CMK (cell line): ENCODE results near the gene ACSM6.
A peak's percentile ranks its signal among the peaks of the same experiment; 100 is the strongest.

ENCODE experiments used
- DNase-seq: peaks from one replicate; pipeline ENCODE4 v3.0.0-alpha.2; 2010; ENCODE audit warnings: low read depth

The ACSM6 gene

DNA sequence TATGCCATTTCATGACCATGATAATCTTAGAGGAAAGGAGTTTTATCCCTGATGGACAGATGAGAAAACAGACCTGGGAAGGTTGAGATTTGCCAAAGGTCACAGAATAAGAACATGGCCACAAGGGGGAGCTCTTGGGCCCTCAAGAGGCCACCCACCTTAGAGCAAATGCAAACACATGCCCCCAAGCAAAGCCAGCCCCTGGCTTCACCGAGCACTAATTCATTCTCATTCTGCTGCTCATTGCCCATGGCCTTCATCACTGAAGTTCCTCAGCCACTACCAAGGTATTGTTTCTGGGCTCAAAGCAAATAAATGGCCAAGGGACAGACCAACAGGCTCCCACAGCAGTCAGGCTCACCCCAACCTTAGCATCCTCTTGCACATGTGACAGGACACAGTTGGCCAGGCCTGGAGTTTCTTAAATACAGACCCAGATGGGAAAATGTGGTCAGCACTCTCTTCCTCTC lies 52.6 kb downstream of the ACSM6 start:
- DNase-seq: peak; percentile 36

DNA sequence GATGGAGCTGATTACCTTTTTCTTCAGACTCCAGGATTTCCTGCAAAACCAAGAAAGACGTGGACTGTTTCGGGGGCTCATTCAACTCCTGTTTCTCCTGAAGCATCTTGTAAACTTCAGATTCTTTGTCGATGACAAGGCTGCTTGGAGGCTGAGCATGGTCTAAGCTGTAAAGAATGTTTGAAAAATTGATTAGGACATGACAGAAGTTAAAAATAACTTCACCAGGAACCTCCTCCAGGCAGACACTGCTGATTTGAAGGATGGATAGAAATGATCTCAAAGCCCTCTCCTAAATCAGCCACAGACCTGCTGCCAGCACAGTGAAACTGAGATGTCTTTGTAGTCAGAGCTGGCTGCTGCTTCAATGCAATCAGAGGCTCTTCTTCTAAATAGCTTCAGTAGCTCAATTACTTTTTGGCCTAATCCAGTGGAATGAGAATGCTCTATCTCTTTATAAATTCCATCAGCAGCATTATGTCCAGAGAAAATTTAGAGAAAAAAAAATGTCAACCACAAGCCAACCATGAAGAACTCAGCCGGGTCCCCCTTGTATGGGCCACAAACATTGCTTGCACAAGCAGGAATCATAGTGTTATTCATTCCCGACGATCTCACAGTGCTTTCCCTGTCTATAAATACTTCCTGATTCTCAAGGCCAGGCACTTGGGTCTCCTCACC lies 53.3 kb downstream of the ACSM6 start:
- no peak for DNase-seq

DNA sequence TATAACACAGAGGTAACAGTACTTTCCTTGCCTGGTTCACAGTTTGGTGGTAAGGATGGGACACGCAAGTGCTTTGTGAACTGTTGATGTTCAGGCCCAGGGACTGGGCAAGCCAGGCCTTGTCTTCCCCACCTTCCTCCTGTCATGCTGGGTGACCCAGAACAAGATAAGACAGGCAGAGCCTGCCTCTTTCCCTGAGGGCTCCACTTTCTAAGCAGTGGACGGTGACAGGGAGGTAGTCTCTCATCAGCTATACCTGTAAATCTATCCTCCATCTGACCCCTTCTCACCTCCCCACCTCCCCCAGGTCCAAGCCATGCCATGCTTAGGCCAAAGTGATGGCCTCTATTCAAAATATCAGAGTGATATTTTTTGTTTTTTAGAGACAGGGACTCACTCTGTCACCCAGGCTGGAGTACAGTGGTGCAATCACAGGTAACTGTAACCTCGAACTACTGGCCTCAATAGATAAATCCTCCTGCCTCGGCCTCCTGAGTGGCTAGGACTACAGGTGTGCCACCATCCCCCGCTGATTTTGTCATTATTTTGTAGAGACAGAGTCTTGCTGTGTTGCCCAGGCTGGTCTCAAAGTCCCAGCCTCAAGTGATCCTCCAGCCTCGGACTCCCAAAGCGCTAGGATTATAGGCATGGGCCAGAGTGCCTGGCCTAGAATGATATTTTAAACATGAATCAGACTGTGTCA lies 54.0 kb downstream of the ACSM6 start:
- no peak for DNase-seq

DNA sequence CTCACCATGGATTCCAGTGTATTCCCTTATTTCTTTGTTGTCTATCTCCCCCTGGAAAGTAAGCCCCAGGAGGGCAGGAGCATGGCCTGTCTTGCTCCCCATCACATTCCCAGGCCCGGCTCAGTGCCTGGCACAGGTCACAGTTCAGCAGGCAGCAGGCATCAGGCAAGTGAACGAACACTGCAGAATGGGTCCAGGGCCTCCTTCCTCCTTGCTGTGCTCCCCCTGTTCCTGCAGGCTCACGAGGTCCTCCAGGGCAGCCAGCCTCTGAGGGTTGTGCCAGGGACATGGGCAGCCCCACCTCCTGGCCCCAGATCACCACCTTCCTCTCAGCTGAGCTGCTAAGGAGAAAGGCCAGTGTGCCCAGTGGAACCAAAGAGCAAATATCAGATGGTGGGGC lies 55.0 kb downstream of the ACSM6 start:
- DNase-seq: no peak

DNA sequence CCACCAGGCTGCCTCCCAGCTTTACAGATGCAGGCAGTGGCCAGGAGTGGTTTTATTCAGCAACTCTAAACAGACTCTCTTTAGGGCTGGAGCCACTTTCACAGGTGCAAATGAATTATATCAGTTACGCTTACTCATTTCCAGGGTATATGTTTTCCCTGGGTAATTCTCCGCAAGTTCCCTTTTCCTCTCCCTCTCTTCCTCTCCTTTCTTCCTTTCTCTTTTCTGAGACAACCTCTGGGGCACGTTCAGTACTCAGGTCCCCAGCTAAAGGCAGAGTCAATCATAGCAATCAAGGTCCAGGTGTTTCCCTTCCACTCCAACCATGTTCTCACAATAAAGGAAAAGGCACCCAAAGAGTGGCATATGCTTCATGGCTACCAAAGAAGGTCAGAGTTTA lies 55.4 kb downstream of the ACSM6 start:
- DNase-seq: no peak

DNA sequence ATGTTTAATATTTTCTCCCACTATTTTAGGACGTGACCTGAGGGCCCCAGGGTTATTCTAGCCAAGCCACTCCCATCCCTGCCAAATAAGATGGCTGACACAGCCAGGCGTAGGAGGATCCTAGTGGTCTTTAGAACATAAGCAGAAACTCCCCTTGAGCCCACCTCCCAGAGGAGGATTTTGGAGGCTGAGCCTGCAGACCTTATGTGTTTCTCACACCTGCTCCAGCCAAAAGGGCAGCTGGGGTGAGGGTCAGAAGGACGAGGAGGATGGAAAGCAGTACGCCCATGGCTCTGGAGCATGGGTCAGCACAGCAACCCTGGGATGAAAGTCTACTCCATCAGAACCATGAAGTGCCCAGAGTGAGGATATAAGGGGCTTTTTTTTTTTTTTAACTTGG lies 56.8 kb downstream of the ACSM6 start:
- no peak for DNase-seq

DNA sequence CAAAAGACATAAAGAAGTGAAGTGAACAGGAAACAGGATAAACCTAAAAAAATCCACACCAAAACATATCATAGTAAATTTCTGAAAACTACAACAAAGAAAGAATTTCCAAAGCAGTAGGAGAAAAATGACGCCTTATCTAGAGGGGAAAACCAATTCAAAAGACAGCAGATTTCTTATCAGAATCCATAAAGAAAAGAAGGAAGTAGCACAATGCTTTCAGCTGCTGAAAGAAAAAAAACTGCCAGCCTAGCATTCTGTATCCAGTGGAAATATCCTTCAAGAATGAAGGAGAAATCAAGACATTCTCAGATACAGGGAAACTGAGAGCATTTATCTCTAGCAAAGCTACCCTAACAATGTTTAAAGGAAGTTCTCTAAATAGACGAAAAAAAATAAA lies 59.0 kb downstream of the ACSM6 start:
- no peak for DNase-seq

DNA sequence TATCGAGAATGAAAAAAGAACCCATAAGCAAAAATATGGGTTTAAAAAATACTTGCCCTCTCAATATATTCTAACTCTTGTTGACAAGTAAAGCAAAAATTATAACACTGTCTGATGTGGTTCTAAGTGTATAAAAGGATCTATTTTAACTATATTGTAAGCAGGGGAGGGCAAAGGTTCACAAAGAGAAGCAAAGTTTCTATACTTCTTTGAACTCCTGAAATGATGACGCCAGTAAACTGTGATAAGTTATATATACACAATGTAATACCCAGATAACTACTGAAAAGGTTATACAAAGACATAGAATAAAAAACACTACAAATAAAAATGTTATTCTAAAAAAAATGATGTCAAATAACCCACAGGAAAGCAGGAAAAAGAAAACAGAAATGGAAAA lies 59.6 kb downstream of the ACSM6 start:
- DNase-seq: no peak

DNA sequence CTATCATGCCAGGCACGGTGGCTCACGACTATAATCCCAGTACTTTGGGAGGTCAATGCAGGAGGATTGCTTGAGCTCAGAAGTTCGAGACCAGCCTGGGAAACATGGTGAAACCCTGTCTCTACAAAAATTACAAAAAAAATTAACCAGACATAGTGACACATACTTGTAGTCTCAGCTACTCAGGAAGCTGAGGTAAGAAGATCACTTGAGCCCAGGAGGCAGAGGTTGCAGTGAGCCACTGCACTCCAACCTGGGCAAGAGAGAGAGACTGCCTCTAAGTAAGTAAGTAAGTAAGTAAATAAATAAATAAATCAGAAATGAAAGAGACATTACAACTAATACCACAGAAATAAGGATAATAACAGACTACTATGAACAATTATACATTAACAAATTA lies 60.6 kb downstream of the ACSM6 start:
- no peak for DNase-seq

DNA sequence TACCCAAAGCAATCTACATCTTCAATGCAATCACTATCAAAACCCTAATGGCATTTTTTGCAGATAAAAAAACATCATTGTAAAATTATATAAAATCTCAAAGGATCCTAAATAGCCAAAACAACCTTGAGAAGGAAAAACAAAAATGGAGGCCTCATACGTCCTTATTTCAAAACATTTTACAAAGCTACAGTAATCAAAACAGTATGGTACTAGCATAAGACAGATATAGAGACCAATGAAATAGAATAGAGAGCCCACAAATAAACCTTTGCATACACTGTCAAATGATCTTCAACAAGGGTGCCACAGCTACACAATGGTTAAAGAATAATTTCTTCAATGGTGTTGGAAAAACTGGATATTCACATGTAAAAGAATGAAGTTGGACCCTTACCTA lies 62.2 kb downstream of the ACSM6 start:
- DNase-seq: no peak

DNA sequence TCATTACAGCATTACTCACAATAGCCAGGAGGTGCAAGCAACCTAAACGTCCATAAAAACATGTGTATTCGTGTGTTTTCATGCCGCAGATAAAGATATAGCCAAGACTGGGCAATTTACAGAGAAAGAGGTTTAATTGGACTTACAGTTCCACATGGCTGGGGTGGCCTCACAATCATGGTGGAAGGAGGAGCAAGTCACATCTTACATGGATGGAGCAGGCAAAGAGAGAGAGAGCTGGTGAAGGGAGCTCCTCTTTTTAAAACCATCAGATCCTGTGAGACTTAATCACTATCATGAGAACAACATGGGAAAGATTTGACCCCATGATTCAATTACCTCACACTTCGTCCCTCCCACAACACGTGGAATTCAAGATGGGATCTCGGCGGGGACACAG lies 63.8 kb downstream of the ACSM6 start:
- no peak for DNase-seq

DNA sequence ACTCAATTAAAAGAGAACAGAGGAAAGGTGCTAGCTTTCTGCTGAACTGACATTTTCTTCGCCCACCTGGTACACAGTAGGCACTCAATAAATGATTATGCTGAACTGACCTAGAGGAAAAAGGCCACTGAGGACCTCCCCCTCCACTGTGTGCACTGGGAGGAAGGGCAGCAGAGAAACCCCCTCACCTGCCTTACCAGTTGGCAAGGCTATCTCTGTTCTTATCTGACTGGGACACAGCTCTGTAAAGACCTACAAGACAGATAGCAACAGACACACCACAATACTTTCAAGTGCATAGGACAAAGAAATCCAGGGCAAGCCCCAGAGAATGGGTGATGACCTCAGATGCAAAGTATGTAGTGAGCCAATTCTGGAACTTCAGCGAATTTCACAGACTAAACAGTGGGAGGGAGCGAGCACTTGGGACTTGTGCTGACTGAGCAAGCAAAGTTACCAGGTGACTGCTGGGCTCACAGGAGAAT lies 66.4 kb downstream of the ACSM6 start:
- no peak for DNase-seq

DNA sequence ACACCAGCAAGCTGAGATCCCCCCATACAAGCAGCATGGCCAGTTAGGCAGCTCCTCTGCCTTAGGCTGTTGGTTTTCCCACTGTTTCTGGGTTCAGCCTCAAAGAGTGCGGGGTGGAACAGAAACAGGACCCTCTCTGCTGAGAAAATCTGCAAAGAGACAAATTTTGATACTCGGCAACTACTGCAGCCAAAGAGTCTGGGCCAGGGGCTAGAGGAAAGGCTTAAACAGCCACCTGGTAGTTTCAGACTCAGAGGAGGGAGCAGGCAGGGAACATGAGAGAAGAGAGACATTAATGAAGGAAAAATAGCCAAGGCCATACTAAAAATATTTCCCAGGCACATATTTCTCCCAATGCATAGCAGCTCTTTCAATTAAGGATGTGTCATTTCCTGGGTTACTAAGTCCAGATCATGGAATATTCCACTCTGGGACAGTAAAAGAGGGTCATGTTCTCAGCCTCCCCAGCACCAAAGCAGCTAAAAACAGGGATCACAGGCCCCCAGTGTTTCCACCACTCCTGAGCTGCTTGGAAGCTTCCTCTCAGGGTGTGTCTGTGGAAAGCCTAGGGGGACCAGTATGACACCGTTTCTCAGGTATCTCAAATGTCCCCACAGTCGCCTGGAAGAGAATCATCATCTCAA lies 67.0 kb downstream of the ACSM6 start:
- no peak for DNase-seq

DNA sequence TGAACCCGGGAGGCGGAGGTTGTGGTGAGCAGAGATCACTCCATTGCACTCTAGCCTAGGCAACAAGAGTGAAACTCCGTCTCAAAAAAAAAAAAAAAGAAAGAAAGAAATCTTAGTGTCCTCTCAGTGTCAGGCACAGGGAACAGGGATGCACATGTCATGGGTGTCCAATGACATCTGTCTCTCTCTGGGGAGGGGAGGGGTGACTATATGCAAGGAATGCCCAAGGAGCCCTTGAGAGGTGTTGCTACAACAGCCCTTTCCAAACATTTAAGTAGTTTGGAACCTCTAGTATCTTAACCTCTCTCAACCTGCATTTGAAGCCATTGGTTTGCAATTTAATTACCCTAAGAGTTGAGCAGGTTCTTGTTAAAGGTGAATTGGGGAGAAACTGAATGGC lies 67.9 kb downstream of the ACSM6 start:
- no peak for DNase-seq

DNA sequence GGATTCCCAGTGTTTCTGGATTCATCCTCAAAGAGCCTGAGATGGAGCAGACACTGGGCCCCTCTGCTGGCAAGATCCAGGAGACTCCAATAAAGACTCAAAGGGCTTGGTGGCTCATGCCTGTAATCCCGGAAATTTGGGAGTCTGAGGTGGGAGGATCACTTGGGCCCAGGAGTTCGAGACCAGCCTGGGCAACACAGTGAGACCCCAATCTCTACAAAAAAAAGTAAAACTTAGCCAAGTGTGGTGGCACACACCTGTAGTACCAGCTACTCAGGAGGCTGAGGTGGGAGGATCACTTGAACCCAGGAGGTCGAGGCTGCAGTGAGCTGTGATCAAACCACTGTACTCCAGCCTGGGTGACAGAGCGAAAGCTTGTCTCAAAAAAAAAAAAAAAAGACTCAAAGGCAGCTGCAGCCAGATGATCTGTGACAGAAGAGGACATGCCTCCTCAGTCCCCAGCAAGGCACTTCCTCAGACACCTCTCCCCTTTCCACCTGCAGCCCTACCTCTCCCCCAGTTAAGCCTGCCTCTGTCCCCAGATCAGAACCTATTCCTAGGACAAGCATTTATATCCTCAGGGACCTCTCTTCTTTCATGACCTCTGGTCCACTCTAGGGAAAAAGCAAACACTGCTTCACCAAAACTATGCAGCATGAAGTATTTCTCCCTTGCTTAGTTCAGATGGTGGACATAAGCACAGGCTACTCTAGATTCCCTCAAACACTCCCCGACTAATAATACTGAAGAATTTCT lies 68.9 kb downstream of the ACSM6 start:
- DNase-seq: no peak

DNA sequence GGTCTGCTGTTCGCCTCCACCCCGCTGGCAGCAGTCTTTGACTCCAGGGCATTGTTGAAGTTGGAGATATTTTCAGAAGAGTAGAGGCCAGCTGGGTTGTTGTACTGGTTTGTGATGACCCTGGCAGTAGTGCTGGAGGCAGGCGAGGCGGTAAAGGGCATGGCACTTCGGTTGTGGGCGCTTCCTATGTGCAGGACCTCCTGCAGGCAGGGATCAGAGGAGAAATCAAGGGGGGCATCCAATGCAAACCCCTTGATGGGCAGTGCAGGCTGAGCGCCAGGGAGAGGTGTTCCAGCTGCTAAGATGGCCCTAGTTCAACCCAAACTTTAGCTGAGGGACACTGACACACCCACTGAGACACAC lies 69.8 kb downstream of the ACSM6 start:
- no peak for DNase-seq

DNA sequence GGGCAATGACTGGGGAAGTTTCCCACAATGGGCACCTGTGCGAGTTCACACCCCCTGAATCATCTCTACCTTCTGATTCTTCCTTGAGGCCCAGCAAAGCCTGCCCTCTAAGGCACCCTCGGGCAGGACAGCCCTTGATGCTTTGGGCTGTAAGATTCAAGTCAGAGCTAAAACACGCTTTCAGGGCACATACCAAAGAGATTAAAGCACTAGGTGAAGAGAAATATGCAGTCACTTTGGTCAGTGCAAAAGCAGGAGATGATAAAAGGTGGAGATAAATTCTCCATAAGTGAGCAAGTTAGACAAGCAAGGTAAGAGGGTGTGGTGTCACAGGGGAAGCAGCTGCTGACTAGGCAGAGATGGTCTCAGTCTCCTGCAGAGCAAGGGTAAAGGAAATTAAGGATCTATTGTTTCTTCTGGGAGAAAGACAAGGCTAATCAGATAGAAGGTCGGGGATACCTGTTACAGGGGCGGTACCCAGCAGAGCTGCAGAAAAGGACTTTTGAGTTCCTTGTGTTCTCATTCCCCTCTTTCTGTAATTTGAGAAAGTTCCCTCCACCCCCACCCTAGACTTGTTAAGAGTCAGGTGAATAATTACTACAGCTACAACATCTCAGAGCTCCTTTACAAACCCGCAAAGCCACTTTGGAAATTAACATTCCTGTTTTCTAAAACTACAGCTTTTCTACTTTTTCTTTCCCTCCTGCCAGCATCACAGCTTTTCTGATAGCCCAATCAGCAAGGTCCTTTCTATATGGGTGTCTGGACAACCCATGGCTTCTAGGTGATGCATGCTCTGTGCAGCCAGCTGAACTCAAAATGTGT lies 70.4 kb downstream of the ACSM6 start:
- no peak for DNase-seq

DNA sequence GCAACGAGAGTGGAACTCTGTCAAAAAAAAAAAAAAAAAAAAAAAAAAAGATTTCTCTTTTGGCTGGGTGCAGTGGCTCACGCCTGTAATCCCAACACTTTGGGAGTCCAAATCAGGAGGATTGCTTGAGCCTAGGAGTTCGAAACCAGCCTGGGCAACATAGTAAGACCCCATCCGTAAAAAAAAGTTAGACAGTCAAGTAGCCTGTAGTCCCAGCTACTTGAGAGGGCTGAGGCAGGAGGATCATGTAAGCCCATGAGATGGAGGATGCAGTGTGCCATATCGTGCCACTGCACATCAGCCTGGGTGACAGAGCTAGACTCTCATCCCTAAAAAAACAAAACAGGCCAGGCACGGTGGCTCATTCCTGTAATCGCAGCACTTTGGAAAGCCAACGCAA lies 71.5 kb downstream of the ACSM6 start:
- DNase-seq: no peak

DNA sequence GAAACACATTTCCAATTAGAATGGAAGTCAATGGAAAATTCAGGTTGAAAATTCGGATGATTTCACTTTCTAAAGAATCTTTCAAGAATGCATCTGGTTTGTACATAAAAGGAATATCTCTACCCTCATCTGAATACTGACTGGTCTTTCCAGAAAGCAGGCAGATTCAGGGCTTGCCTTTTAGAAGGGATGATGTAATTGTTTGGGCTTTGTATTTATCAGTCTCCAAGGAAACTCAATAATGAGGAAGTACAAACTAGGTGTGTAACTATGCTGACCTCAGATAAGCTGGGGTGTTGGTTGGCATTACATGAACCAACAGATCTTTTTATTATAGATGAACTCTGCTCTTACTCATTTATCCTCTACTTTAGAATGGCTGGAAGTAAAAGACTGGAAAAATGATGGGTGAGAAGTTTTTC lies 72.6 kb downstream of the ACSM6 start:
- DNase-seq: peak; percentile 50

DNA sequence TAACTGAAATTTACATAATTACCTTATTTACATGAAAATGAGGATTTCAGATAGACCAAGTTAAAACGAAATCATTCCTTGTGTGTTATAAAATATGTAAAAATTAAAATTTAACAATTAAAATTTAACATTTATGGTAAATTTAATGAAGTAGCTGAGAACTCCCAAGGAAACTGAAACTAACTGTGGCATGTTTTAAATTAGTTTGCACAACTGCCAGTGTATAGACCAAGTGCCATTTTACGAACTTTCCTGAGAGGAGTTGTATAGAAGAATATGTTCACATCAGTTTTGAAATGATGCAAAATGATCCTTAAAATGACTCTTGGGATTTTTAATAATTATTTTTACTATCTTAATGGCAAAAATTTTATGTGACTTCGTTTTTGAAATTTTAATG lies 73.2 kb downstream of the ACSM6 start:
- DNase-seq: no peak

DNA sequence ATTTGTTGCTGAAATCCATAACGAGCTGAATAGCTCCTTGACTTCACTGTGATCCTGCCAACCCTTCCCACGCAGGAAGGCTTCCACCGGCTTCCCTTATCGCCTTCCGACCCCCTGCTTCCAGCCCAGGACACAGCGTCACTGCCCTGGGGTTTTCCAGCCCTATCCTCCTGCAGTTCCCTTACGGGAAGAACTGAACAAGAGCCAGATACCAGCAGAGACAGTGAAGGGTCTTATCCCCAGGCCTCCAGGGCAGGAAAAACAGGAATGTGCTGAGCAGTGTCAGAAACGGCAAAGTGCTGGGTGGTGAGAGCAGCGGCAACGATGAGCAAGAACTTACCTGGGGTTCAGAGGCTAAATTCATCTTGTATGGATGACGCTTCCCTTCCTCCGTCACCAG lies 74.4 kb downstream of the ACSM6 start:
- no peak for DNase-seq
